ENCODE results near the gene CA5B.
"Not testable (repeated sequence)": the region's sequence is repeated elsewhere in the genome, so short reads cannot be mapped to it uniquely, and the experiment has no call there.

Gene CA5B

GRCh38 chrX:15829217-15829616, 91.1 kb downstream of the CA5B start:
- Histone ChIP-seq H3K9ac (no peak overlapping the region), H3K27ac (no peak overlapping the region), H3K27me3 (0 out of 2 replicates have a peak, but pooled peaks cover 4% of the 10 kb centered on the region), H3K9me3 (no peaks in the 10 kb centered on the region), H3K36me3 (peaks cover 10% of the 10 kb centered on the region; the same call in 1 of the 2 replicates), H3K4me1 (no peaks in the 10 kb centered on the region), H4K20me1 (peaks cover 11% of the 10 kb centered on the region; the same call in 1 of the 2 replicates), H3K4me3 (no peak overlapping the region), H3K4me2 (no peak overlapping the region)
- TF ChIP-seq Cebpa-rat (IDR thresholded peaks at IDR 0.05) = no peak

- not testable (repeated sequence) for H3K9me3 ChIP-seq, H3K4me1 ChIP-seq, H3K4me2 ChIP-seq, H3K9ac ChIP-seq, H3K27me3 ChIP-seq, H3K36me3 ChIP-seq, H3K4me3 ChIP-seq, H3K27ac ChIP-seq
- H4K20me1 ChIP-seq = peaks cover 18% of the 10 kb centered on the region; the same call in 1 of the 2 replicates
Observed at GRCh38 chrX:15831347-15831746, 93.3 kb downstream of the CA5B start.

- no peak for TF ChIP-seq Cebpa-rat (IDR thresholded peaks at IDR 0.05)
Observed at GRCh38 chrX:15834053-15834452, 96.0 kb downstream of the CA5B start.

GRCh38 chrX:15834827-15835595, 96.9 kb downstream of the CA5B start:
- no peak for TF ChIP-seq Cebpa-rat (IDR thresholded peaks at IDR 0.05)
- no peak overlapping the region for H3K4me3 ChIP-seq
- no peak overlapping the region for H3K4me2 ChIP-seq
- peaks cover 13% of the 10 kb centered on the region; the same call in 1 of the 2 replicates for H4K20me1 ChIP-seq
- H3K9me3 ChIP-seq = no peaks in the 10 kb centered on the region
- no peak overlapping the region for H3K27ac ChIP-seq
- no peak overlapping the region for H3K9ac ChIP-seq
- peaks cover 11% of the 10 kb centered on the region; the same call in 1 of the 2 replicates for H3K27me3 ChIP-seq
- no peaks in the 10 kb centered on the region for H3K4me1 ChIP-seq
- H3K36me3 ChIP-seq = peaks cover 2% of the 10 kb centered on the region; the same call in 1 of the 2 replicates

More at GRCh38 chrX:15834053-15834452, 96.0 kb downstream of the CA5B start:
- no peak overlapping the region for H3K27ac ChIP-seq
- peaks cover 11% of the 10 kb centered on the region; the same call in 1 of the 2 replicates for H3K27me3 ChIP-seq
- H3K4me3 ChIP-seq = no peak overlapping the region
- peaks cover 13% of the 10 kb centered on the region; the same call in 1 of the 2 replicates for H4K20me1 ChIP-seq
- peaks cover 2% of the 10 kb centered on the region; the same call in 1 of the 2 replicates for H3K36me3 ChIP-seq
- no peak overlapping the region for H3K4me2 ChIP-seq
- H3K4me1 ChIP-seq = no peaks in the 10 kb centered on the region
- H3K9me3 ChIP-seq = no peaks in the 10 kb centered on the region
- H3K9ac ChIP-seq = no peak overlapping the region

Measured in BLaER1 (cell line).